SK-N-MC (cell line): ENCODE measurements around the gene ESYT2.

Experiments
- DNase-seq: peaks from one replicate; pipeline ENCODE4 v3.0.0-alpha.2; 2011; ENCODE audit warnings: low read depth, low spot score
- H3K27ac ChIP-seq: fragments of 200-600 bp; sonication (generic); 2 replicates; pipeline ENCODE4 v1.5.1; 2016; ENCODE audit warnings: mixed run types
- H3K36me3 ChIP-seq: fragments of 200-600 bp; sonication (generic); 2 replicates; pipeline ENCODE4 v1.6.1; 2017; ENCODE audit warnings: antibody characterized with exemption, low read length, mixed read lengths; ENCODE audit not compliant: insufficient read depth
- H3K4me3 ChIP-seq: fragments of 200-600 bp; sonication (generic); 2 replicates; pipeline ENCODE4 v1.5.1; 2016
- H3K9ac ChIP-seq: fragments of 200-600 bp; sonication (generic); 2 replicates; pipeline ENCODE4 v1.8.0; 2017; ENCODE audit warnings: mixed run types, mixed read lengths; ENCODE audit not compliant: insufficient read length
- H3K9me3 ChIP-seq: fragments of 200-600 bp; sonication (generic); 2 replicates; pipeline ENCODE4 v1.6.1; 2017; ENCODE audit warnings: low read depth, mild to moderate bottlenecking, antibody characterized with exemption, low read length, moderate library complexity, mixed read lengths
- EZH2 ChIP-seq: fragments of 200-600 bp; sonication (generic); IDR thresholded peaks from one replicate; pipeline ENCODE4 v1.6.1; 2017; ENCODE audit warnings: antibody characterized with exemption
- FOXP2 ChIP-seq: optimal IDR thresholded peaks from 2 replicates; pipeline ENCODE3; 2011; ENCODE audit warnings: mild to moderate bottlenecking, moderate library complexity; ENCODE audit not compliant: insufficient read depth; ENCODE audit errors: extremely low read length, control extremely low read depth
- POLR2AphosphoS5 ChIP-seq: IDR thresholded peaks from 2 replicates; pipeline ENCODE4 v1.6.1; 2012; ENCODE audit warnings: mild to moderate bottlenecking, low read depth, low read length, borderline replicate concordance

The ESYT2 gene

DNA sequence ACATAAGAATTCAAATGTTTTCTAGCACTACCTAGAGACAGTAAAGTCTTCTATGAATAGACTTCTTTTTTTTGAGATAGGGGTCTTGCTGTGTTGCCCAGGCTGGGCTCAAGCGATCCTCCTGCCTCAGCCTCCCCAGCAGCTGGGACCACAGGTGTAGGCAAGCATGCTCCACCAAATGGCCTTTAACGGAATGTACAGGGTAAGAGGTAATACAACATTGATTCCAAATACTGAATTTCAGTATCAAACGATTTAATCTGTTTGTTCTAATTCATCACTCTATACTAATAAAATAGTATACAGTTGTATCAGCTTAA, 68.9 kb downstream of the ESYT2 start:
- no peak for TF ChIP-seq POLR2AphosphoS5
- no peak for TF ChIP-seq EZH2
- no peak for TF ChIP-seq FOXP2
- Histone ChIP-seq H3K9me3 (no peaks in the 10 kb centered on the region), H3K4me3 (no peak overlapping the region), H3K27ac (no peak overlapping the region), H3K9ac (no peak overlapping the region), H3K36me3 (peaks cover 22% of the 10 kb centered on the region)
- DNase-seq = no peak

GRCh38 chr7:158759749-158760444, 69.4 kb downstream of the ESYT2 start:
- H3K4me3 ChIP-seq = no peak overlapping the region
- DNase-seq = no peak
- H3K9ac ChIP-seq = no peak overlapping the region
- TF ChIP-seq EZH2 = no peak
- TF ChIP-seq FOXP2 = no peak
- TF ChIP-seq POLR2AphosphoS5 = no peak
- peaks cover 22% of the 10 kb centered on the region for H3K36me3 ChIP-seq
- H3K9me3 ChIP-seq = no peaks in the 10 kb centered on the region
- H3K27ac ChIP-seq = no peak overlapping the region

GRCh38 chr7:158759245-158759614, 70.1 kb downstream of the ESYT2 start:
- Histone ChIP-seq H3K9me3 (no peaks in the 10 kb centered on the region), H3K27ac (no peak overlapping the region), H3K36me3 (peaks cover 20% of the 10 kb centered on the region), H3K9ac (no peak overlapping the region), H3K4me3 (no peak overlapping the region)
- no peak for TF ChIP-seq FOXP2
- no peak for TF ChIP-seq POLR2AphosphoS5
- no peak for TF ChIP-seq EZH2
- no peak for DNase-seq

GRCh38 chr7:158758586-158759244, 70.6 kb downstream of the ESYT2 start:
- no peak for DNase-seq
- Histone ChIP-seq H3K4me3 (no peak overlapping the region), H3K9ac (no peak overlapping the region), H3K27ac (no peak overlapping the region), H3K36me3 (peaks cover 17% of the 10 kb centered on the region), H3K9me3 (no peaks in the 10 kb centered on the region)
- TF ChIP-seq FOXP2 (no peak), POLR2AphosphoS5 (no peak), EZH2 (no peak)

- no peak overlapping the region for H3K4me3 ChIP-seq
- peaks cover 16% of the 10 kb centered on the region for H3K36me3 ChIP-seq
- no peak overlapping the region for H3K27ac ChIP-seq
- no peak for DNase-seq
- H3K9ac ChIP-seq = no peak overlapping the region
- no peaks in the 10 kb centered on the region for H3K9me3 ChIP-seq
- TF ChIP-seq POLR2AphosphoS5 (no peak), FOXP2 (no peak), EZH2 (no peak)
Measured at GRCh38 chr7:158757404-158757989, 71.8 kb downstream of the ESYT2 start.

DNA sequence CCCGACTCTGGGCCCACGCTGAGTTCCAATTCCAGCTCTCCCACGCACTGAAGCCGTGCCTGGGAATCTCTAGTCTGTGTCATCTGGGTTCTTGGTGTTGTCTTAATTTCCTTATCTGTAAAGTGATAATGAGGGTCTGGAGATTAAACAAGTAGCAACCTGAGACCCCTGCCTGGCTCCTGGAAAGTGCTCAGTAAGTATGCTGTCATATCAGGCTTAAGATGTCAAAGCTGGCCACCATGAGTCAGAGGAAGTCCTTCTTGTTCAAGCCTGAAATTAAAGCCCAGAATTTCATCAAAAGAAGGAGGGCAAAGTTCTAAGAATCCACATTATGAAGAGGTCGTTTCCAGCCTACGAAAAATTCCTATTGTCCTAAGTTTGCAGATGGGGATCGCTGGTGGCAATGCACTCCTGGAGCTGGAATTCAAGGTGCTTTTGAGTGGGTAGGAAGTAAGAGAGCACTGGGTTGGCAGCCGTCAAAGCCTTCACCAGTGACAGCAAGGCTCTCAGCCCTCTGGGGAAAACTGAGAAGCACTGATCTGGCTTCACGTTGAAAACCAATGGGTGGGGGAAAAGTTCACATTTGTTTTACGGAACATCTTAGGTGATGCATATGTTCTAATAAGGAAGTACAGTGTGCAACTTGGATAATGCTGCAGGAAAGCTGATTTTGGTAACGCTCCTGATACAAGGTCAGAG, 74.4 kb downstream of the ESYT2 start:
- H3K4me3 ChIP-seq = no peak overlapping the region
- no peak overlapping the region for H3K27ac ChIP-seq
- H3K9me3 ChIP-seq = no peaks in the 10 kb centered on the region
- TF ChIP-seq POLR2AphosphoS5 = no peak
- H3K36me3 ChIP-seq = peaks cover 16% of the 10 kb centered on the region
- no peak for DNase-seq
- no peak overlapping the region for H3K9ac ChIP-seq

- Histone ChIP-seq H3K36me3 (peaks cover 8% of the 10 kb centered on the region), H3K27ac (no peak overlapping the region), H3K4me3 (no peak overlapping the region), H3K9me3 (no peaks in the 10 kb centered on the region), H3K9ac (no peak overlapping the region)
- DNase-seq = no peak
- TF ChIP-seq EZH2 = no peak
- no peak for TF ChIP-seq POLR2AphosphoS5
- no peak for TF ChIP-seq FOXP2
Measured at GRCh38 chr7:158753900-158754299, 75.4 kb downstream of the ESYT2 start.

DNA sequence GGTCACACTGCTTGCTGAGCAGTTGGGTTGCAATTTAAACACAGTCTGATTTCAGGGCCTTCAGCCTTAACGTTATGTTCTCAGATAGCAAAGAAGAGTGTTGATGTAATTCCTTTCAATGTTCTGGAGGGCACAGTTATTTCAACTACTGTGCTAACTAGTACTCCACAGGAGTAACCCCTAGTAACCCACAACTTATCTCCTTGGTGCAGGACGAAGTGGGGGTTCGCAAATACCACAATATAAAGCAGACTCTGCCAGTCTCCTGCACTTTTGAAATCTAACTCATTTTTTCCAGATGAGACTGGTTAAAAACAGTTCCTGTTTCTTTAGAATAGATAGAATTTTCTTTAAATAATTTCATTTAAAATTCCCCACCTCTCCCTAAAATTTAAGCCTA, 77.6 kb downstream of the ESYT2 start:
- no peak for DNase-seq
- Histone ChIP-seq H3K9ac (no peak overlapping the region), H3K4me3 (no peak overlapping the region), H3K36me3 (no peaks in the 10 kb centered on the region), H3K27ac (no peak overlapping the region), H3K9me3 (no peaks in the 10 kb centered on the region)
- TF ChIP-seq EZH2 (no peak), POLR2AphosphoS5 (no peak), FOXP2 (no peak)
